ENCODE results near the gene DEFB123.
"Not testable (repeated sequence)": the region's sequence is repeated elsewhere in the genome, so short reads cannot be mapped to it uniquely, and the experiment has no call there.

The DEFB123 gene, protein sequence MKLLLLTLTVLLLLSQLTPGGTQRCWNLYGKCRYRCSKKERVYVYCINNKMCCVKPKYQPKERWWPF

DNA sequence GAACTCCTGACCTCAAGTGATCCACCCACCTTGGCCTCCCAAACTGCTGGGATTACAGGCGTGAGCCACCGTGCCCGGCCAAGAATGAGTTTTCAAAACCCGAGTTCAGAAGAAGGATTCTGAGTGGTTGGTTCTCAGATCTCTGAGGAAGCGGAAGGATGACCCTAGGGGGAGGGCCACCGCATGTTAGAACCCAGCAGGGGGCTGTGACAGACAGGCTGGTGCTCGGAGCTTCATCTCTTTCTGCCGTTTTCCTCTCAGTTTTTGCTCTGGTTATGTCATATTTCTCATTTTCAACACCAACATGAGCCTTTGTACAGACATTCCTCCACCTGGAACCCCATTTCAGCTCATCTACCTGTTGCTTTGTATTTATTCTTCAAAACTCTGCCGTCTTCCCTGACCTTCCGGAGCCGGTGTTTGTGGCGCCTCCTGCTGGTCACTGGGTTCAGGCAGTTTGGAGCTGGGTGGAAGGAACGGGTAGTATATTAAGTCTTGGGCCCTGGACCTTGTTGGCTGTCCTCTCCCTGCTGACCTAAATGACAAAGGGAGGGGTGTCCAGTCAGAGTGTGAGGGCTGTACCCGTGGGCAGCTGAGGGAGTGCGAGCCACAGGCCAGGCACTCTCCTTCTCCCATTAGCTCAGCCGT is at the start of gene DEFB123:
DEFB123 (plus strand) TSS at position 621 of the 648 bp plus-strand sequence. CDS start 67 bp downstream, outside the sequence.
- no peak within 1 kb of the TSS for H3K27ac ChIP-seq
- no peak for DNase-seq (ENCODE audit: low read depth, low spot score)

DNA sequence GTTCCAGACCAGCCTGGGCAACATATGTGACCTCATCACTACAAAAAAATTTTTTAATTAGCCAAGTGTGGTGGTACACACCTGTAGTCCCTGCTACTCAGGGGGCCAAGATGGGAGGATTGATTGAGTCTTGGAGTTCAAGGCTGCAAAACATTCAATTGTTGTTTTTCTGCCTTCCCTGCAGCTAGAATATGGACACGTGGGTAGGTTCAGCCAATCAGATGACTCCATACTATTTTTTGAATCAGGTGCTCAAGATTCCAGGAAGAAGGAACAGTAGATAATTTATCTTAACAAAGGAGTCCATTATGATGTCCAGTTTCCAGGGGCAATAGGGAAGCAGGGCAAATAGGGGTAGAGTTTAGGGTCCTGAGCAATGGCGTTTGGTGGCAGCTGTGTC is 47.6 kb upstream of the DEFB123 start:
- DNase-seq (ENCODE audit: low read depth, low spot score) = no peak
- no peak overlapping the region for H3K27ac ChIP-seq

DNA sequence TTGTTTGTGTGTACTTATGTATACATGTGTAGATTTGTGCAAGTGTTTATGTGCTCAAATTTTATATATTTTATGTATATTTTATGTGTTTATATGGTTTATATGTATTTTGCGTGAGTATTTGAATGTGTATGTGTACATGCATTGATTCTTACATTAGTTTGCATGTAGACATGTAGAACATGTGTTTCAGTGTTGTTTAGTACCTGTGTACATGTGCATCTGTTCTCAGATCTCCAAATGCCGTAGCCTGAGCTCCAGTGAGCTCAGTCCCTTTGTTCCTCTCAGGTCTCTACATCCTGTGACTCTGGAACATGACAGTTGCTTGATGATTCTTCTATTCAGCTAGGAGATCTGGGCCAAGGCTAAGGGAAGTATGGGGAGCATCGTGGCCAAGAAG is 45.5 kb upstream of the DEFB123 start:
- no peak overlapping the region for H3K27ac ChIP-seq
- DNase-seq (ENCODE audit: low read depth, low spot score) = no peak

DNA sequence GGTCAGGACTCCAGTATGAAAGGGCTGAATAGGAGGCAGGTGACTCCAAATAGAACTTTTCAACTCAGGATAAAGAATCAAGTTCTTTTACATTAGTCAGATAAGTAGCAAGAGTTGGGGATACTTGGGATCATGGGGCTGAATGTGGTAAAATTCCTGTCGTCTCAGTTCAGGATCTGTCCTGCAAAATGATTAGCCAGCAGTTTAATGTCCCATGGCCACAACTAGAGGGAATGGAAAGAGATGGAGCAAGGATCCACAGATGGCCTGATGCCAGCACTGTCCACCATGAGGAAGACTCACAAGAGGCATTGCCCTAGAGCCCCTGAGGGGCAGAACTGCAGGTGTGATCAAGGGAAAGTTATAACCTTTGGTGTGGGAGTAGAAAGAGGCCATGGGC is 36.5 kb upstream of the DEFB123 start:
- no peak overlapping the region for H3K27ac ChIP-seq
- DNase-seq (ENCODE audit: low read depth, low spot score) = no peak

DNA sequence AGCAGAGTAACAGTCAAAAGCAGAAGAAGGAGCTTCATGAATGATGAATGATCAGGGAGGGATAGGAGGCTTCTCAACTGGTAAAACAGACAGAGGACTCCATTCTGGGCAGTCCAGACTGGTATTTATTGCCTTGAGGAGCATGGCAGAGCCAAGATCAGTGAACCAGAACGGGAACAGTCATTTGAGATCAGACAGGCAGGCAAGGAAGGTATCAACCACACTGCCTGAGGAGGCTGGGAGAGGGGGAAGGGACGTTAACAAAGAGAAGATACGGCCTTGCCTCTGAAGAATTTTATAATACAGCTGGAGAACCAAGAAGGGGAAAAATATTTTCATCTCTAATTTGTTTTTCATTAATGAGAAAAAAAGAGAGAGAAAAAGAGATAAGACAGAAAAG is 34.3 kb upstream of the DEFB123 start, which contains the start of gene DEFB121:
DEFB121 (minus strand) TSS at position 101 of the 400 bp plus-strand sequence; CDS start at position 38, 63 bp downstream.
- DNase-seq (ENCODE audit: low read depth, low spot score) = no peak
- H3K27ac ChIP-seq = no peak within 1 kb of the TSS

DNA sequence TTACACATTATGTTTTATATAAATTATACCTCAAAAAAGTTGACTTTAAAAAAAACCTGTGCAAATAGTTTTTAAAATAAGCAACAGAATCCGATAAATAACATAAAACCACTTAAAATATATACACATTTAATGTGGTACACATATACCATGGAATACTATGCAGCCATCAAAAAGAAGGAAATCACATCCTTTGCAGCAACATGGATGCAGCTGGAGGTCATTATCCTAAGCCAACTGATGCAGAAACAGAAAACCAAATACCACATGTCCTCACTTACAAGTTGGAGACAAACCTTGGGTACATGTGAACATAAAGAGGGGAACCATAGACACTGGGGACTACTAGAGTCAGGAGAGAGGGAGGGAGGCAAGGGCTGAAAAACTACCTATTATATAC is 30.4 kb upstream of the DEFB123 start:
- H3K27ac ChIP-seq = no peak overlapping the region
- no peak for DNase-seq (ENCODE audit: low read depth, low spot score)

DNA sequence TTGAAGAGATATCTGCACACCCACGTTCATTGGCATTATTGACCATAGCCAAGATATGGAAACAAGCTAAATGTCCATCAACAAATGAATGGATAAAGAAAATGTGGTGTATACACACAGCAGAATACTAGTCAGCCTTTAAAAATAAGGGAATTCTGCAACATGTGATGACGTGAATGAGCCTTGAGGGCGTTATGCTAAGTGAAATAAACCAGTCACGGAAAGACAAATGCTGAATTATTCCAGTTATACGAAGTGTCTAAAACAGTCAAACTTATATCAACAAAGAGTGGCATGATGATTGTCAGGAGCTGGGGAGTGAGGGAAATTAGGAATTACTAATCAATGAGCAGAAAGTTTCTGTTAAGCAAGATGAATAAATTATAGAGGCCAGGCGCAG is 26.1 kb upstream of the DEFB123 start:
- DNase-seq (ENCODE audit: low read depth, low spot score) = no peak
- H3K27ac ChIP-seq = no peak overlapping the region

DNA sequence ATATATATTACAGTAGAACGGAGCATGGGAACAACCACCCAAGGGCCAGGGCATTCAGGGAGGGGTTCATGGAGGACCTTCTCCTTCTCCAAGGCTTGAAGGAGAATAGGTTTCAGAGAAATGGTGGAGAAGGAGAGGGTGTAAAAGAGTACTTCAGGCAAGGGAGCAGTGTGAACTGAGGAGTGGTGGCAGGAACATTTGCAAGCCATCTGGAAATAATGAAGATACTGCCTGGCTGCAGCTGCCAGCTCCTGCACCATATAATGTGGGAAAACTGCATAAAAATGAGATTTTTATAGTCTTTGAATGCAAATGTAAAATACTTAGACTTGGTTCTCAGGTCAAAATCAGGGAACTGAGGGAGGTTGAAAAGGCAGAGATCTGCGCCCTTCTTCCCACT is 24.8 kb upstream of the DEFB123 start:
- no peak for DNase-seq (ENCODE audit: low read depth, low spot score)
- no peak overlapping the region for H3K27ac ChIP-seq

DNA sequence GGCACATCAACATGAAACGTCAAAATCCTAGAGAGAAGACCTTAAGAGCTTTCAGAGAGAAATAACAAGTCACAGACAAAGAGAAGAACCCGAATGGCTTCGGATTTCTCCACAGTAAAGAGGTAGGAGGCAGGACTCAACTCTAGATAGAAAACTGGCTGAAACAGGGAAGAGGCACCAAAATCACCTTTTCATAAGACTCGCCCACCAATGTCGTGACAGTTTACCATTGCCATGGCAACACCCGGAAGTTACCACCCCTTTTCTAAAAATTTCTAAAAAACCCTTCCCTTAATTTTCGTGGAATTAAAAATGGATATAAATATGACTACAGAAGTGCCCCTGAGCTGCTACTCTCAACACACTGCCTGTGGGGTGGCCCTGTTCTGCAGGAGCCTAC is 22.1 kb upstream of the DEFB123 start:
- no peak for DNase-seq (ENCODE audit: low read depth, low spot score)
- no peak overlapping the region for H3K27ac ChIP-seq

DNA sequence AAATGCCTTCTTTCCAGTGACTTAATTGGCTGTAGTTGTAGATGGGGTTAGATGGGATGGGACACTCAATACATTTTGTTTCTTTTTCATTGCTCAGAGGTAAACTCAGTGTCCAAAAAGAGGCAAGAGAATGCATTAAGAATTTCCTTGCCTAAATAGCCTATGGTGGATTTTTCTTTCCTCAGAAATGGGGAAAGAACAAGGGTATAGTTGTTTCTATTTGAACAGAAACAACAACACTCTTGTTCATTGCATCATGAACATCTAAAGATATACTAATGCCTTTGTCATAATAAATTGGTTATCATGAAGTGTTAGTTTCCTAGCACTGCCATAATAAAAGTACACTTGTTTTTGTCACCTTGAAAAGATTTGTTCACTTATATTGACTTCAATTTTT is 14.6 kb upstream of the DEFB123 start:
- no peak for DNase-seq (ENCODE audit: low read depth, low spot score)
- H3K27ac ChIP-seq = no peak overlapping the region

DNA sequence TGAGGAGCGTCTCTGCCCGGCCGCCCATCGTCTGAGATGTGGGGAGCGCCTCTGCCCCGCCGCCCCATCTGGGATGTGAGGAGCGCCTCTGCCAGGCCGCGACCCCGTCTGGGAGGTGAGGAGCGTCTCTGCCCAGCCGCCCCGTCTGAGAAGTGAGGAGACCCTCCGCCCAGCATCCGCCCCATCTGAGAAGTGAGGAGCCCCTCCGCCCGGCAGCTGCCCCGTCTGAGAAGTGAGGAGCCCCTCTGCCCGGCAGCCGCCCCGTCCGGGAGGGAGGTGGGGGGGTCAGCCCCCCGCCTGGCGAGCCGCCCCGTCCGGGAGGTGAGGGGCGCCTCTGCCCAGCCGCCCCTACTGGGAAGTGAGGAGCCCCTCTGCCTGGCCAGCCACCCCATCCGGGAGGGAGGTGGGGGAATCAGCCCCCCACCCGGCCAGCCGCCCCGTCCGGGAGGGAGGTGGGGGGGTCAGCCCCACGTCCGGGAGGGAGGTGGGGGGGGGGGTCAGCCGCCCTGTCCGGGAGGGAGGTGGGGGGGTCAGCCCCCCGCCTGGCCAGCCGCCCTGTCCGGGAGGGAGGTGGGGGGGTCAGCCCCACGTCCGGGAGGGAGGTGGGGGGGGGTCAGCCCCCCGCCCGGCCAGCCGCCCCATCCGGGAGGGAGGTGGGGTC is 13.4 kb upstream of the DEFB123 start:
- not testable (repeated sequence) for DNase-seq (ENCODE audit: low read depth, low spot score); H3K27ac ChIP-seq

DNA sequence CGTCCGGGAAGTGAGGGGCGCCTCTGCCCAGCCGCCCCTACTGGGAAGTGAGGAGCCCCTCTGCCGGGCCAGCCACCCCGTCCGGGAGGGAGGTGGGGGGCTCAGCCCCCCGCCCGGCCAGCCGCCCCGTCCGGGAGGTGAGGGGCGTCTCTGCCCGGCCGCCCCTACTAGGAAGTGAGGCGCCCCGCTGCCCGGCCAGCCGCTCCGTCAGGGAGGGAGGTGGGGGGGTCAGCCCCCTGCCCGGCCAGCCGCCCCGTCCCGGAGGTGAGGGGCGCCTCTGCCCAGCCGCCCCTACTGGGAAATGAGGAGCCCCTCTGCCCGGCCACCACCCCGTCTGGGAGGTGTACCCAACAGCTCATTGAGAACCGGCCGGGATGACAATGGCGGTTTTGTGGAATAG is 12.9 kb upstream of the DEFB123 start:
- H3K27ac ChIP-seq; DNase-seq (ENCODE audit: low read depth, low spot score): not testable (repeated sequence)

DNA sequence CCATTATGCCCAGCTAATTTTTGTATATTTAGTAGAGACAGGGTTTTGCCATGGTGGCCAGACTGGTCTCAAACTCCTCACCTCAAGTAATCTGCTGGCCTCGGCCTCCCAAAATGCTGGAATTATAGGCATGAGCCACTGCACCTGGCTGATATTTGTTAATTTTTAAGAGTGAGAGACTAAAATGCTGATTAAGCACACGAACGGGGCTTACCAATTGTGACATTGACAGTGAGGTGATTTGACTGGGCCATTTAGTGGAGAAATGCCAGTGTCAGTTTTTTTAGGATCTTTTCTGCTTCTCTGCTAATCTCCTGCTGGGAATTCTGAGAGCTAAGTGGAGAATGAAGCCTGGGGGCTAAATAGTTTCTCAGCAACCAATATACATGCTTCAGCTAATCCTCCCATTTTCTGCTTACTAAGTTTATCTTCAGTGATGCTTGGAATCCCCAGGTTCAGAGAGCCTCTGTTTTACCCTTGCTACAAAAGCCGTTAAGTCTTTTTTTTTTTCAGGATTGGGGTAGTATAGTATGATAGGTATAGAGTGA is 9.8 kb upstream of the DEFB123 start:
- no peak overlapping the region for H3K27ac ChIP-seq
- DNase-seq (ENCODE audit: low read depth, low spot score) = no peak

DNA sequence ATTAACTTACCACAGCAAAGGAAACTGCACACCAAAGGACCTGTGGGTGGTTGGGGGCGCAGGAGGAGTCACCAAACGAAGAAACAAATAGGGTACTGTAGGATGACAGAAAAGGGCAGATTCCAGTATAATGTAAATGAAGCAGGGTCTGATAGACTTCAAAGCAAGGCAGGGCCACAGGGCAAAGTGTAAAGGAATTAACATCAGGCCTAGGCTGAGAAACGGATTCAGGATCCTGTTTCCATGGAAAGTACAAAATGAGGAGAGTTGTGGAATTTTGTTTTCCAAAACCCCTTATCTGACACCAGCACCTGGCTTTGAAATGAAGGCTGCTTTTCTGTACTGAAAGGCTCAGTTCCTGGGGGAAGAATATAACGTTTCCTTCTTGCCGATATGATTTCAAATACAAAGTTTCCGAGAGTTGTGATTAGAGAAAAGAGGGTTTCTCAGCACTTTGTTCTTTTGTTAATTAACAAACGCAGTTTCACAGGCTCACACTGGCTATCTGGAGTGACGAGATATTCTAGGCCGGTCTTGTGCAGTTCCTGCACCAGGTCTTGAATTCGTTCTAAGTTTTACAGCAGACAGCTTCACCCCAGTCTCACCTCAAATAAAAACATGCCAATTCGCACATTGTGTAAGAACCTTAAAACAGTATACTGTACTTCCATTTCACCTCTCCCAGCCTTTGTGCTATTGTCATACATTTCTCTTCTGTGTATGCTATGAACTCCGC is 5.8 kb downstream of the DEFB123 start:
- H3K27ac ChIP-seq = no peak overlapping the region
- no peak for DNase-seq (ENCODE audit: low read depth, low spot score)

DNA sequence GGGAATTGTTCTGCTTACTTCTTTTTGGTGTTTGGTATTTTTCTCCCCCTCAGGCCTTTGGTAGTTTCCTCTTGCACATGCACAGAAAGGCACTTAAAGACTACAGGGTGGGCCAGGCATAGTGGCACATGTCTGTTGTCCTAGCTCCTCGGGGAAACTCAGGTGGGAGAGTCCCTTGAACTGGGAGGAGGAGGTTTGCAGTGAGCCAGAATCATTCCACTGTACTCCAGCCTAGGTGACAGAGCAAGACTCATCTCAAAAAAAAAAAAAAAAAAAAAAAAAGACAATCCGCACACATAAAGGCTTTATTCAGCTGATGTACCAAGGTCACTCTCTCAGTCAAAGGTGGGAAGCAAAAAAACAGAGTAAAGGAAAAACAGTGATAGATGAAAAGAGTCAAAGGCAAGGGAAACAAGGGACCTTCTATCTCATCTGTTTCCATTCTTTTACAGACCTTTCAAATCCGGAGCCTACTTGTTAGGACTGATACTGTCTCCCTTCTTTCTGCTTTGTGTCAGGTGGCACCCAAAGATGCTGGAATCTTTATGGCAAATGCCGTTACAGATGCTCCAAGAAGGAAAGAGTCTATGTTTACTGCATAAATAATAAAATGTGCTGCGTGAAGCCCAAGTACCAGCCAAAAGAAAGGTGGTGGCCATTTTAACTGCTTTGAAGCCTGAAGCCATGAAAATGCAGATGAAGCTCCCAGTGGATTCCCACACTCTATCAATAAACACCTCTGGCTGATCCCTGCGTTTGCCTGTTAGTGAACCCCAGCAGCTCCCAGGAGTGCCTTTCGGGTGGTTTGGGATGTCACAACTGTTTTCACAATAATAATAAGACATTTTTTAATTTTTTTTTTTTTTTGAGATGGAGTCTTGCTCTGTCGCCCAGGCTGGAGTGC is 9.3 kb downstream of the DEFB123 start:
- DNase-seq (ENCODE audit: low read depth, low spot score) = no peak
- H3K27ac ChIP-seq = no peak overlapping the region

DNA sequence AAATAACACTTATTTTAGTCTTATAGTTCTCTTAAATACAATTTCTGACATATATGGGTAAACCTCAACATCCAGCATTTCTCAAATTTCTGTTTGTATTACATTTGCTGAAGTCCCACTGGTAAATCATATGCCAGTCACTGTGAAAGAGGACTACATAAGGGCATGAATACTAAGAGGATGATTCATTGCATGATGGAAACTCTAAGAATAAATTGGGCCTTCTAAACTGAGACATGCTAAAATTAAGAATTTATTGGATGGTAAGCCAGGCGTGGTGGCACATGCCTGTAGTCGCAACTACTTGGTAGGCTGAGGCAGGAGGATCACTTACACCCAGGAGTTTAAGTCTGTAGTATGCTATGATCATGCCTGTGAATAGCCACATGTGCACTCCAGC is 12.1 kb downstream of the DEFB123 start:
- no peak overlapping the region for H3K27ac ChIP-seq
- no peak for DNase-seq (ENCODE audit: low read depth, low spot score)

DNA sequence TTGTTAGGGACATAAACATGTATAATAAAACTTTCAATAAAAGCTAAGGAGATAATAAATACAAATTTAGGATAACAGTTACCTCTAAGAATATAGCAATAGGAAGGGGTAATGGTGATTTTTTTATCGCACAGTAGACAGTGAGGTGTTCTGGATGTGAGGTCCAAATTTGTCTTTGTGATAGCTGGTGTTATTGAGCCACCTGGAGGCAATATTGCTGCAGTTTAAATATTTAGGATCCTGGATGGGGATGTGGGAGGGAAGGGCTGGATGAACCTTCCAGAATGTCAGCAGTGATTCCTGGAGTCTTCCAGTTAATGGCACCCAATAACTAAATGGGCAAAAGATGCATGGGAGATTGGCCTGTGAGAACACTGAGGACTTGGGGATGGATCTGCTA is 13.9 kb downstream of the DEFB123 start:
- no peak overlapping the region for H3K27ac ChIP-seq
- DNase-seq (ENCODE audit: low read depth, low spot score) = no peak

DNA sequence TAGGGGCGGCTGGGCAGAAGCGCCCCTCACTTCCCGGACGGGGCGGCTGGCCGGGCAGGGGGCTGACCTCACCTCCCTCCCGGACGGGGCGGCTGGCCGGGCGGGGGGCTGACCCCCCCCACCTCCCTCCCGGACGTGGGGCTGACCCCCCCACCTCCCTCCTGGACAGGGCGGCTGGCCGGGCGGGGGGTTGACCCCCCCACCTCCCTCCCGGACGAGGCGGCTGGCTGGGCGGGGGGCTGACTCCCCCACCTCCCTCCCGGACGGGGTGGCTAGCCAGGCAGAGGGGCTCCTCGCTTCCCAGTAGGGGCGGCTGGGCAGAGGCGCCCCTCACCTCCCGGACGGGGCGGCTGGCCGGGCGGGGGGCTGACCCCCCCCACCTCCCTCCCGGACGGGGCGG is 30.5 kb downstream of the DEFB123 start:
- not testable (repeated sequence) for H3K27ac ChIP-seq

DNA sequence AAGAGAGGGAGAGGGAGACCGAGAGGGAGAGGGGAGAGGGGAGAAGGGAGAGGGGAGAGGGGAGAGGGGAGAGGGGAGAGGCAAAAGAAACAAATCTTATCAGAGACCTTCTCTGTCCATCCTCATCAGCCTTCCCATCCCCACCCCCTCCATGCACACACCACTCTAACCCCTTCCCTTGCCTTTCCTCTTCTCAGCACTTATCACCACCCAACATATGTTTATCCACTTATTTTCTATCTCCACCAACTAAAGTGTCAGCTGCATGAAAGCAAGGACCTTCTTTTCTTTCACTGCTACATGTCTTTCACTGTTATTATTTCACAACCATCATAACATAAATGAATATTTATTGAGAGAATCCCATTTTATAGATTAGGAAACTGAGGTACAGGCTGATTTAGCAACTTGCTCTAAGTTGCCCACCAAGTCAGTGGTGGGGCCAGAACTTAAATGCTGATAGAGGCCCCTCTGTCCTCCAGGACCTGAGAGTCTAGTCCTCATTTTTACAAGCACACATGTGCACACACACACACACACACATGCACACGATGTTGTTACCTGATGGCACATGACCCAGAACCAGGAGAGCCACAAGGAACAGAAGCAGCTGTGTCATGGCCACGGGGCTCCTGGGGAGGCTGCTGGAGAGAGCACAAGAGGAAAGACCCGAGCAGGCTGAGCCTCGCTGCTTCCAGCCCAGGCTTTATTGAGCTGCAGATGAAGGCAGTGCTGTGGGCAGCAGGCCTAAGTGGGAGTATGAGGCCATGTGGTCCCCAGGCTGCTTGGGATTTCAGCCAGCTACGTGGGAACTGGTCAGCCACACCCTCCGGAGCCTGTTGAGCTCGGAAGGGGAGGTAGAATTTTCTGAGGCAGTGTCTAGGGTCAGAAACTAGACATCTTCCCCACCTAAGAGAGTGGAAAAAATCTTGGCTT is 32.2 kb downstream of the DEFB123 start:
- H3K27ac ChIP-seq = no peak overlapping the region
- DNase-seq (ENCODE audit: low read depth, low spot score) = no peak

More for the DNA sequence above, 30.5 kb downstream of the DEFB123 start:
- DNase-seq (ENCODE audit: low read depth, low spot score) = not testable (repeated sequence)
